Fibroblast of lung (primary cell): Measurements from ENCODE around the gene SPCS3.

Source experiments
- CTCF ChIP-seq, 2 donors: IDR thresholded peaks in 1 of 2; conservative IDR thresholded peaks in 1 of 2; 1 replicate in 1 of 2; 2 replicates in 1 of 2; pipeline ENCODE4 v1.5.1; 2011 to 2012; ENCODE audit warnings: low read length in 2 of 2, control low read depth in 1 of 2, inconsistent platforms in 1 of 2, low read depth in 1 of 2, mild to moderate bottlenecking in 1 of 2
- EZH2 ChIP-seq: IDR thresholded peaks from 2 replicates; pipeline ENCODE4 v1.5.1; 2012; ENCODE audit warnings: low read length, control low read depth, mild to moderate bottlenecking; ENCODE audit errors: missing control alignments

DNA sequence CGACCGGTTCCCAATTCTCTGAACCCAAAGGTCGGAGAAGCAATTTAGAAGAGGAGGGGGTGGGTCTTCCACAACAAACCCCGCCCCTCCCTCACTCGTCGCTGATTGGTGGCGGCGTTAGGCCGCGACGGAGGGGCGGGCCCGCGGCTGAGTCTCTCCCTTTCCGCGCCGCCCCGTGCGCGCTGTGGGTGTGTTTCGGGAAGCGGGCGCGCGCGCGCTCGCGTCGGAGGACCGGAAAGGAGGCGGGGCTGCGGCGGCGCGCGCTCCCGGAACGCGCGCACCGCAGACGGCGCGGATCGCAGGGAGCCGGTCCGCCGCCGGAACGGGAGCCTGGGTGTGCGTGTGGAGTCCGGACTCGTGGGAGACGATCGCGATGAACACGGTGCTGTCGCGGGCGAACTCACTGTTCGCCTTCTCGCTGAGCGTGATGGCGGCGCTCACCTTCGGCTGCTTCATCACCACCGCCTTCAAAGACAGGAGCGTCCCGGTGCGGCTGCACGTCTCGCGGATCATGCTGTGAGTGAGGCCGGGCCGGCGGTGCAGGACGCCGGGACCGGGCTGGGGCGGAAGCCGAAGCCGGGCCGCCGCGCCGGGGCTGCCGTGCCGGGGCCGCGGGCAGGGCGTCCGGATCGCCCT lies at the start of gene SPCS3:
- TF ChIP-seq CTCF (conservative IDR thresholded peaks at IDR 0.05 in 1 of 2, IDR thresholded peaks at IDR 0.05 in 1 of 2; ENCODE audit: low read depth in 1 of 2, low read length in 2 of 2) (no peak), EZH2 (no peak)
